K562 (cell line): ENCODE data around the gene CAPZA1. TPM values are rescaled to one million over a fixed set of nuclear protein-coding genes. Genes with fewer than 3 reads are reported as not detected.
A peak's percentile ranks its signal among the peaks of the same experiment; 100 is the strongest.

Experiments
- CC2D1A ChIP-seq: fragments of 450-650 bp; IDR thresholded peaks from 2 replicates; pipeline ENCODE4 v1.6.1; 2017; ENCODE audit warnings: mild to moderate bottlenecking
- CREB1 ChIP-seq, 2 experiments: sonication (generic) in 1 of 2; formaldehyde crosslinking in 1 of 2; IDR thresholded peaks; 2 replicates each; pipeline versions ENCODE4 v1.6.1 to v1.8.0; 2012 to 2022; ENCODE audit warnings: inconsistent platforms in 1 of 2, mild to moderate bottlenecking in 1 of 2, missing genetic modification reagents in 1 of 2, moderate library complexity in 1 of 2
- CREB3L1 ChIP-seq: fragments of 450-650 bp; IDR thresholded peaks from 2 replicates; pipeline ENCODE4 v1.6.1; 2014; ENCODE audit warnings: low read depth, mild to moderate bottlenecking, moderate library complexity, borderline replicate concordance
- HOMEZ ChIP-seq: fragments of 250-450 bp; sonication (Bioruptor Pico); IDR thresholded peaks from 2 replicates; pipeline ENCODE4 v1.4.0; 2020; ENCODE audit warnings: mild to moderate bottlenecking, moderate library complexity
- MTF1 ChIP-seq: fragments of 250-450 bp; sonication (Bioruptor Pico); IDR thresholded peaks from 2 replicates; pipeline ENCODE4 v1.9.0; 2021; ENCODE audit warnings: moderate library complexity, mild to moderate bottlenecking, inconsistent platforms, borderline replicate concordance
- MXD1 ChIP-seq: fragments of 250-450 bp; sonication (Bioruptor Pico); IDR thresholded peaks from 2 replicates; pipeline ENCODE4 v1.8.0; 2021; ENCODE audit warnings: borderline replicate concordance, mild to moderate bottlenecking, moderate library complexity; ENCODE audit not compliant: poor library complexity, severe bottlenecking
- NELFE ChIP-seq: IDR thresholded peaks from 2 replicates; pipeline ENCODE4 v1.6.1; 2011; ENCODE audit warnings: mild to moderate bottlenecking; ENCODE audit not compliant: insufficient read depth, insufficient read length
- NR1H2 ChIP-seq: sonication (generic); formaldehyde crosslinking; IDR thresholded peaks from 2 replicates; pipeline ENCODE4 v1.4.0; 2020; ENCODE audit warnings: mild to moderate bottlenecking, missing genetic modification reagents
- PKNOX1 ChIP-seq: fragments of 450-650 bp; IDR thresholded peaks from 2 replicates; pipeline ENCODE4 v1.6.1; 2016
- SNRNP70 ChIP-seq: fragments of 200-400 bp; formaldehyde crosslinking; optimal IDR thresholded peaks from 2 replicates; pipeline ENCODE3; 2017; ENCODE audit warnings: low read depth, low read length
- SRSF1 ChIP-seq: fragments of 200-400 bp; formaldehyde crosslinking; IDR thresholded peaks from 2 replicates; pipeline ENCODE4 v1.6.1; 2017; ENCODE audit warnings: mild to moderate bottlenecking, low read depth, low read length, moderate library complexity
- TCF3 ChIP-seq: sonication (generic); formaldehyde crosslinking; IDR thresholded peaks from 2 replicates; pipeline ENCODE4 v1.4.0; 2020; ENCODE audit warnings: mild to moderate bottlenecking, missing genetic modification reagents
- TCF7 ChIP-seq: sonication (generic); IDR thresholded peaks from 2 replicates; pipeline ENCODE4 v1.6.1; 2016; ENCODE audit warnings: antibody characterized with exemption, borderline replicate concordance
- THRAP3 ChIP-seq: fragments of 450-650 bp; IDR thresholded peaks from 2 replicates; pipeline ENCODE4 v1.6.1; 2016; ENCODE audit warnings: mild to moderate bottlenecking, inconsistent platforms, borderline replicate concordance
- YY1 ChIP-seq, 3 experiments: IDR thresholded peaks; 2 replicates each; pipeline ENCODE4 v1.6.1; 2011; ENCODE audit warnings: low read length in 2 of 3, mild to moderate bottlenecking in 2 of 3, moderate library complexity in 2 of 3, borderline replicate concordance in 1 of 3, control low read depth in 1 of 3, low read depth in 1 of 3; ENCODE audit not compliant: insufficient read depth in 3 of 3, insufficient replicate concordance in 2 of 3, control insufficient read depth in 1 of 3, insufficient read length in 1 of 3; ENCODE audit errors: extremely low read depth in 1 of 3
- ZNF324 ChIP-seq: fragments of 250-450 bp; sonication (Bioruptor Pico); IDR thresholded peaks from 2 replicates; pipeline ENCODE4 v1.4.0; 2020; ENCODE audit warnings: mild to moderate bottlenecking
- ZNF444 ChIP-seq: fragments of 250-450 bp; sonication (Bioruptor Pico); IDR thresholded peaks from 2 replicates; pipeline ENCODE4 v1.4.0; 2020; ENCODE audit warnings: mild to moderate bottlenecking, moderate library complexity
- ZNF639 ChIP-seq, 2 experiments: fragments of 200-800 bp in 1 of 2; sonication (Bioruptor generic) in 1 of 2; sonication (generic) in 1 of 2; formaldehyde crosslinking in 1 of 2; IDR thresholded peaks in 1 of 2; conservative IDR thresholded peaks in 1 of 2; 2 replicates each; pipeline versions ENCODE4 v1.5.0 to v1.6.1; 2016 to 2020; ENCODE audit warnings: missing compliant biosample characterization in 1 of 2, missing genetic modification characterization in 1 of 2, missing genetic modification reagents in 1 of 2
- polyA plus RNA-seq, 8 experiments: library from polyadenylated mRNA; depleted of rRNA in 4 of 8; stranded (reverse) in 5 of 8; unstranded in 3 of 8; fragments of >200 nt; fragmentation: Nextera tagmentation in 2 of 8; fragmentation: Illumina TruSeq in 1 of 8; extraction: Ambion mirVana in 2 of 8; extraction: Trizol in 1 of 8; gene quantifications; 2 replicates each; pipeline versions ENCODE4 v1.2.1 to v1.2.3, GENCODE V29; 2011 to 2014; ENCODE audit warnings: inconsistent platforms in 1 of 8, missing spikeins in 1 of 8
- total RNA-seq, 7 experiments: library from RNA; depleted of rRNA in 6 of 7; stranded (reverse); fragments of >200 nt in 6 of 7; fragmentation: Illumina TruSeq in 2 of 7; extraction: Trizol in 2 of 7; gene quantifications; 2 replicates each; pipeline versions ENCODE4 v1.2.1 to v1.2.3, GENCODE V29; 2011 to 2021; ENCODE audit warnings: low replicate concordance in 1 of 7

Gene CAPZA1
- total and polyA plus RNA-seq, 9 of the 15 experiments (the other 6 are each of a cell fraction or from before 2014, with no cell fraction given) = 237 to 1,020 (median 306) TPM

- TF ChIP-seq CREB3L1 = 0 out of 2 replicates have a peak, but pooled peaks have one; percentile 21
- peak; percentile 59; the same call in 1 of the 2 replicates for TF ChIP-seq ZNF444 (CRISPR knock-in tag)
- no peak for TF ChIP-seq PKNOX1
- no peak for TF ChIP-seq THRAP3
- TF ChIP-seq ZNF324 (CRISPR knock-in tag) = no peak
- TF ChIP-seq SNRNP70 = peak; percentile 48
- no peak for TF ChIP-seq NR1H2 (CRISPR knock-in tag)
- TF ChIP-seq TCF7 = 0 out of 2 replicates have a peak, but pooled peaks have one; percentile 27
- no peak for TF ChIP-seq SRSF1
- TF ChIP-seq ZNF639 (CRISPR knock-in tag; conservative IDR thresholded peaks at IDR 0.05 in 1 of 2, IDR thresholded peaks at IDR 0.05 in 1 of 2) = no peak
- TF ChIP-seq NELFE = no peak
- no peak for TF ChIP-seq HOMEZ (CRISPR knock-in tag)
- TF ChIP-seq CC2D1A = no peak
- peak in 1 of 3 experiments; percentile 50 for TF ChIP-seq YY1 (IDR thresholded peaks at IDR 0.05; ENCODE audit: borderline replicate concordance in 1 of 3, control insufficient read depth in 1 of 3, extremely low read depth in 1 of 3, insufficient read depth in 3 of 3, insufficient read length in 1 of 3, insufficient replicate concordance in 2 of 3, low read depth in 1 of 3, low read length in 2 of 3)
- TF ChIP-seq TCF3 = peak; percentile 12; the same call in 1 of the 2 replicates
- TF ChIP-seq MXD1 = no peak
- TF ChIP-seq MTF1 = no peak
- peak; percentile 40; the same call in 1 of the 2 replicates for TF ChIP-seq CREB1 (IDR thresholded peaks at IDR 0.05)
- no peak for TF ChIP-seq CREB1 (CRISPR knock-in tag; IDR thresholded peaks at IDR 0.05)
Measured at GRCh38 chr1:112673592-112674439, 54.2 kb downstream of the CAPZA1 start (continued).
